HG02884 (cell line): ENCODE results near the gene KCNAB3.

ENCODE experiments used
- ATAC-seq: cut with Tn5 transposase; IDR thresholded peaks from one replicate; pipeline ENCODE4 v1.9.1; 2021; ENCODE audit warnings: mild to moderate bottlenecking, moderate library complexity; ENCODE audit not compliant: unreplicated experiment

Gene KCNAB3

DNA sequence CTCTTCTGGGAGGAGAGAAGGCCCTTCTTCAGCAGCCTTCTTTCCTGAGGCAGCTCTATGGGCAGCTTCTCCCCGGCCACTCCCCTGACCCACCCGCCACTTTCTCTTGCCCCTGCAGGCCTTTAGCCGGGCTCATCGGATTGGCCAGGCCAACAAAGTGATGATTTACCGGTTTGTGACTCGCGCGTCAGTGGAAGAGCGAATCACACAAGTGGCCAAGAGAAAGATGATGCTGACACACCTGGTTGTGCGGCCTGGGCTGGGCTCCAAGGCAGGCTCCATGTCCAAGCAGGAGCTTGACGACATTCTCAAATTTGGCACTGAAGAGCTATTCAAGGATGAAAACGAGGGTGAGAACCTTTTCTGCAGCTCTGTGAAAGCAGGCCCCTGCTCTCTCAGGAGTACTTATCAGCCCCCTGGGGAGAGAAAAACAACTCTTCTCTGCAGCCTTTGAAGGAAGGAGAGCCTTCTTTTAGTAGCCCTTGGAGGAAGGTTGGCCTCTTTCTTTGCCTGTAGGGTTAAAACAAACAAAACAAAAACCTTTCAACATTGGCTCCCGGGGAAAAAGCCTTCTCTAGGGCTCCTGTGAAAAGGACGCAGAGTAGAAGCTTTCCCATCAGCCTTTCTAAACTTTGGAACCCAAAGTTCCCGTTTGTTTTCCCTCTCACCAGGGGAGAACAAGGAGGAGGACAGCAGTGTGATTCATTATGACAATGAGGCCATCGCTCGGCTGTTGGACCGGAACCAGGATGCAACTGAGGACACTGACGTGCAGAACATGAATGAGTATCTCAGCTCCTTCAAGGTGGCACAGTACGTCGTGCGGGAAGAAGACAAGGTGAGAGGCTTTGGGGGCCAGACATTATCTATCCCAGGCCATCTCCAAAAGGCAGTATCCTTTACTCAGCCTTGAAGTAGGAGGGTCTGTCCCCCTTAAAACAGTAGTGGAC is 26.2 kb downstream of the KCNAB3 start:
- no peak for ATAC-seq

DNA sequence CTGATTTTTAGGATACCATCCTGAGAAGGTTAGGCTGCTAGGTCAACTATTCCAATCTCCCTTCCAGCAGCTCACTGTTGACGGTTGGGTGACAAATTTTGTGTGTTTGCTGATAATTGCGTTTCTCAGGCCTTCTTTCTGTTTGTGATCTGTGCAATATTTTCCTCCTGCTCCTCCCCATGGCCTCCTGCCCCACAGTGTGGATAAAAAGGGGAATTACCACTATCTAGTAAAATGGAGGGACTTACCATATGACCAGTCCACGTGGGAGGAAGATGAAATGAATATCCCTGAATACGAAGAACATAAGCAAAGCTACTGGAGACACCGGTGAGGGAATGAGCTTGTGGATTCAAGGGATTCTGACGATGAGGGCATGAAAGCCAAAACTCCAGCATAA is 31.9 kb downstream of the KCNAB3 start:
- no peak for ATAC-seq

DNA sequence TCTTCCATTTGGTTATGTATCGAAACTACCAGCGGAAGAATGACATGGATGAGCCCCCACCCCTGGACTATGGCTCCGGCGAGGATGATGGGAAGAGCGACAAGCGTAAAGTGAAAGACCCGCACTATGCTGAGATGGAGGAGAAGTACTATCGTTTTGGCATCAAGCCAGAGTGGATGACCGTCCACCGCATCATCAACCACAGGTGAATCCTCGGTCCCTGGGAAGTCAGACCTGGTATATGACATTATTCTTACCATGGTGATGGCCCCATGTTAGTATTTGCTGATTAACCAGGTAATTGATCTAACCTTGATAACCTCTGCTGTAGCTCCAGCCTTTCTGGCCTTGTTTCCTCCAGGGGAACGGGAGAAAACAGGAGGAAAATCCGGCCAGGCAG is 32.6 kb downstream of the KCNAB3 start:
- no peak for ATAC-seq

DNA sequence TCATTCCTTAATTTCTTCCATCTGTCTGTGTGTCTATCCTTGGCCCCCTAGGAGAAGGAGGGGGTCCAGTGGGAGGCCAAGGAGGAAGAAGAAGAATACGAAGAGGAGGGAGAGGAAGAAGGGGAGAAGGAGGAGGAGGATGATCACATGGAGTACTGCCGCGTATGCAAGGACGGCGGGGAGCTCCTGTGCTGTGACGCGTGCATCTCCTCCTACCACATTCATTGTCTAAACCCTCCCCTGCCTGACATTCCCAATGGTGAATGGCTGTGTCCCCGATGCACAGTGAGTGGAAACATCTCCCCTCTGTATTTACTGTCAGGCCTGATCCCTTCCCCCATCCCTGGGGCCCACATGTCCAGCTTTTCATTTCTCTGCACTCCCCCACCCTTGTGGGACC is 34.8 kb downstream of the KCNAB3 start:
- no peak for ATAC-seq

DNA sequence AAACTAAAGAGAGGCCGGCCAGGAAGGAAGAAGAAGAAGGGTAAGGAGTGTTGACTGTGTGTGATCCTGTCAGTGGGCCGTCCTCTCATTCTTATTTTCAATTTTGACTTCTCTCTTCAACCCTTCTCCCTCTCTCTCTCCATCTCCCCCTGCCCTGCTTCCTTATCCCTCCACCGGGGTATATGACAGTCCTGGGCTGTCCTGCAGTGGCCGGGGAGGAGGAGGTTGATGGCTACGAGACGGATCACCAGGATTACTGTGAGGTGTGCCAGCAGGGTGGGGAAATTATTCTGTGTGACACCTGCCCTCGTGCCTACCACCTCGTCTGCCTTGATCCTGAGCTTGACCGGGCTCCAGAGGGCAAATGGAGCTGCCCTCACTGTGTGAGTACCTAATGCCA is 35.4 kb downstream of the KCNAB3 start:
- no peak for ATAC-seq

DNA sequence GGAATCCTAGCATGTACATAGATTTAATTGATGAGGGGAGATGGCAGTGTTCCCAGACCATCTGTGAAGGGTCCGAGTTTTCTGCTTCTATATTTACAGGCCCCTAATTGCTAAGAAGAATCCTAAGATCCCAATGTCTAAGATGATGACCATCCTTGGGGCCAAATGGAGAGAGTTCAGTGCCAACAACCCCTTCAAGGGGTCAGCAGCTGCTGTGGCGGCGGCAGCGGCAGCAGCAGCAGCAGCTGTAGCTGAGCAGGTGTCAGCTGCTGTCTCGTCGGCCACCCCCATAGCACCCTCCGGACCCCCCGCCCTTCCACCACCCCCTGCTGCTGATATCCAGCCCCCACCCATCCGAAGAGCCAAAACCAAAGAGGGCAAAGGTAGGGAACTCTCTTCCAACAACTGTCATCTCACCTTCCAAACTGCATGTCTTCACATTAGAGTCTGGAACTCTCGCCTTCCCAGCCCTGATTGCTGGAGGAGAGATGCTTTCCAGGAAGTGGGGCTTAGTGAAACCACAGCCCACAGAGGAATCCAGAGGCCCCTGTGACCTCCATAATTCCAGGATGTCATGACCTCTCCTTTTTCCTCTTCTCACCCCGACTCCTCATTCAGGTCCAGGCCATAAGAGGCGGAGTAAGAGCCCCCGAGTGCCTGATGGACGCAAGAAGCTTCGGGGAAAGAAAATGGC is 36.3 kb downstream of the KCNAB3 start:
- no peak for ATAC-seq

DNA sequence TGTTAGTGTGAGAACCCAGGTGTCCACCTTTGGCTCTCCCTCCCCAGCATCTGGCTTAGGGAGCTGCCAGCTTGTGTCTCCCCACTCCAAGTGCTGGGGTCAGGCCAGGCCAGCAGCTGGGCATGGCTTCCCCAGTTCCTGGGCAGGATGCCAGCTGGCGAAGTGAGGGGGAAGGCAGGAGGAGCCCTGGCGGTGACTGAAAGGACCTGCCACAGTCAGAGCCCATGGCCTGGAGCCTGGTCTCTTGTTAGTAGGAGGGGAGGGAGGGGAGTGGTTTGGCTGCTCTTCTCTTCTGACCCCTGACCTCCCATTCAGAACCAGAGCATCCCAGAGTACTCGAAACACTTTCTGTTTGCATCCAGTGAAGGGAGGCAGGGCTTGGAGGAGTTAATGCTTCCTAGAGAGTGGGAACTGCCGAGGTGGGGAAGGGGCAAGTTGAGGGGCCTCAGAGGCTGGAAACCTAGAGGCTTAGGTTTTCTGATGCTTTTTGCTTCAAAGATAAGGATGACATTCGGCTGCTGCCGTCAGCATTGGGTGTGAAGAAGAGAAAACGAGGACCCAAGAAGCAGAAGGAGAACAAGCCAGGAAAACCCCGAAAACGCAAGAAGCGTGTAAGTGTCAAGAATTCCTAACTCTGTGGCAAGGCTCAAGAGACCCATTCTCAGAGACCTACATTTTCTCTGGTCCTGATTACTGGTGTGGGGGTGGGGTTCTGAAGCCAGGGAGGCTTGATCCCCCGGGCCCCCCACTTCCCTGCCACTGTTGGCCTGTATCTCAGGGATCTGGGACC is 40.3 kb downstream of the KCNAB3 start:
- no peak for ATAC-seq

DNA sequence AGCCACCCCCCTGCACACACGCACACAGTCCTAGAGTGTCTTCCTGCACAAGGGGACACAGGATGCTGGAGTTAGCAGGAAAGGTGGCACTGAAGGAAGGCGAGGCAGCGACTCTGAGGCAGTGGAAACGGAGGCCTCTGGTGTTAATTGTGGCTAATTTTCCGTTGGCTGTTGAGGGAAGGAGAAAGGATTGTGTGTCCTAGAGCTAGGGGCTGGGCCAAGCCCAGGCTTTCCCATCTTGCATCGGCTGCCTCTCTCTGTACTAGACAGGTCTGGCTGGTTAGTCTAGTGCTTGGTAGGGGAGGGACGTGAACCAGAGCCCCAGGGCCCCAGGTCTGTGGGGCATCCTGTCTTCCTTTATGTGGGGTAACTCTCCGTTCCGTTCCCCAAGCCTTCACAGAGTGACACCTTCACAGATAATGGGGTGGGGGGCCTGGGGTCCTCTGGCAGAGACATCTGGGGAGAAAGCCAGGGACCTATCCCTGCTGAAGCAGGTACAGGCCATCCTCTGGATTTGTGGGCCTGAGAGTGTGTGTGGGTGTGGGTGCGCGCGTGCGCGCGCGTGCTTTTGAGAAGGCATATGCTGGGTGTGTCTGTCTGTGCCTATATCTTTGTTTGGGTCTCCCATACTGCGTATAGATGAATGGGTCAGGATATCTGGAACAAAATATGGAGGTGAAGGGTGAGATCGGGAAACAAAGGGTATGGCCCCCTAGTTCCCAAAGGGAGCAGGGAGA is 41.3 kb downstream of the KCNAB3 start, which contains the start of gene CHD3:
Gene CHD3 (plus strand): TSS at position 606 of the 737 bp plus-strand sequence. CDS start 212 bp downstream, outside the sequence.
- ATAC-seq, result no peak

DNA sequence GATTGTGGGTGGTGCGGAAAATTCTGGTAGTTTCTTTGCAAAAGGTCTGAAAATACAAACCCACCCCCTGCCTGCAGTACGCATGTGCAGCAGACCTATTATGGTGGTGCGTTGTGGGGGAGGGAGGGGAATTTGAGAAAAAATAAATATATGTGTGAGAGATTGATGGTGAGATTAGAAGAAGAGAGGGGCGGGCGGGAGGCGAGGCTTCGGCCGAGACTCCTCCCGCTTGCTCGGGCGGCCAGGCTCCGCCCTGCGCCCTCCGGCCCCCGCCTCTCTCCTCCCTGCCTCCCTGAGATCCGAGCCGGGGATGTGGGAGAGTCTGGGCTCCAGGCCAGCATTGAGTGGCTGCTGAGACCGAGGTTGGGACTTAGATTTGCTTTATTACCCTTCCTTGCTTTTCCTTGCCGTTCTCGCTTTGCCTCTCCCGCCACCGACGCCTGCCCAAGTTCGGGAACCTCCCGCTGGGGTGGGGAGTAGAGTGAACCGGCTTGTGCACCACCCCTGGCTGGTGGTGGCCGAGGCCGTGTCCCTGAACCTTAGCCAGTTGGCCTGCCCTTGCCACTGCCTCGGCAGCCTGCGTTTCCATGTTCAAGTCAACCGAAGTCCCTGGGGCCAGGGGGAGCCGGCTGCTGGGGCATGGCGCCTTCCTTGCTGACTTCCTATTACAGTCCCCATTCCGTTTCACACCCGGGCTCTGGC is 42.0 kb downstream of the KCNAB3 start:
- ATAC-seq, result no peak

DNA sequence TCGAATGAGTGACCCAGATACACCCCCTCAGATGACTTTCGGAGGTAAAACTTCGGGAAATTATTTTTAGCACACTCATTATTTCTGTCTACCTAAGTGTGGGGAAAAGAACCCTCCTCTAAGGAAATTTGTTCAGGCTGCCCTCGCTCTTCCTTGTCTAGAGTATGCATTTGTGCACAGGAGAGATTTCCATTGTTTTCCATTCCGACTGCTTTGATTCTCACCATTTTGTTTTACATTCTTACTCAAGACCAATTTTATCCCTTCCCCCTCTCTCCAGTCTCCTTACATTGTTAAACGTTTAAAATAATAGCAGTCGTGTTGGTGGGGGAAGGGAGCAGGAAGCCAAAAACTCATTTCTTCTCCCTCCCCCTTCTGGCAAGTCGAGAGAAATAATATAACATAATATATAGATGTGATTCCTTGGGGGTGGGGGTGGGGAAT is 42.6 kb downstream of the KCNAB3 start:
- ATAC-seq, result no peak

DNA sequence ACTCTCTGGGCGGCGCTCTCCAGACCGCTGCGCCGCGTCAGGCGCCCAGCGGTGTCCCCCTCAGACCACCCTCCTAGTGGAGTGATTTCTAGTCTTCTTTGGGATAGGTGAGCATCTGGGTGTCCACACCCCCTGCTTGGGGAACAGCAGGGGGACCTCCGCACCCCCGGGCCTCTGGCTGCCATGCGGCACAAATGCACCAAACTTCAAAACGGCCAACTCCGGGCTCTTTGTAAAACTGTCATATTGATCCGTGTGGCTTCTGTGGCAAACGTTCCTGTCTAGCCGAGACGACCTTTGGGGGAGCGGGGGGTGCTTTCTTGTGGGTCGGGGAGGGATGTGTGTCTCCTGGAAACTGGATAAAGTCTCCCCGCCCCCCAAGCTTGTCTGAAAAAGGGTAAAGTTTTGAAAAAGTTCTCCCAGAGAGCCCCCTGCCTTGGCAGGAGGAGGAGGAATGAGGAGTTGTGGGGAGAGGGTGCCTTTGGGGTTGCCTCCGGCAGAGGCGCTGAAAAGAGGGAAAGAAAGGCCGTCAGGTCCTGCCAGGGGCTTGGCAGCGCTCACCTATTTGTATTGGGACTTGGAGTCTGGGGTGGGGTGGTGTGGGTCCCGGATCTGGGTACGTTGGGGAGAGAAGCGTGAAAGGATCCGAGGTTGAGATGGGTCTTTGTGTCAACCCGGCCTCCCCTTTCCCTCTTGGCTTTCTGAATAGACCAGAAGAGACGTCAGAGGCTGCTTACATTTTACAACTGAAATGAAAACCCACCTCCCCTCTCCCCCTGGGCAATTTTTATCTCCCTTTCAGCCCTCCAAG is 43.2 kb downstream of the KCNAB3 start:
- ATAC-seq, result no peak

DNA sequence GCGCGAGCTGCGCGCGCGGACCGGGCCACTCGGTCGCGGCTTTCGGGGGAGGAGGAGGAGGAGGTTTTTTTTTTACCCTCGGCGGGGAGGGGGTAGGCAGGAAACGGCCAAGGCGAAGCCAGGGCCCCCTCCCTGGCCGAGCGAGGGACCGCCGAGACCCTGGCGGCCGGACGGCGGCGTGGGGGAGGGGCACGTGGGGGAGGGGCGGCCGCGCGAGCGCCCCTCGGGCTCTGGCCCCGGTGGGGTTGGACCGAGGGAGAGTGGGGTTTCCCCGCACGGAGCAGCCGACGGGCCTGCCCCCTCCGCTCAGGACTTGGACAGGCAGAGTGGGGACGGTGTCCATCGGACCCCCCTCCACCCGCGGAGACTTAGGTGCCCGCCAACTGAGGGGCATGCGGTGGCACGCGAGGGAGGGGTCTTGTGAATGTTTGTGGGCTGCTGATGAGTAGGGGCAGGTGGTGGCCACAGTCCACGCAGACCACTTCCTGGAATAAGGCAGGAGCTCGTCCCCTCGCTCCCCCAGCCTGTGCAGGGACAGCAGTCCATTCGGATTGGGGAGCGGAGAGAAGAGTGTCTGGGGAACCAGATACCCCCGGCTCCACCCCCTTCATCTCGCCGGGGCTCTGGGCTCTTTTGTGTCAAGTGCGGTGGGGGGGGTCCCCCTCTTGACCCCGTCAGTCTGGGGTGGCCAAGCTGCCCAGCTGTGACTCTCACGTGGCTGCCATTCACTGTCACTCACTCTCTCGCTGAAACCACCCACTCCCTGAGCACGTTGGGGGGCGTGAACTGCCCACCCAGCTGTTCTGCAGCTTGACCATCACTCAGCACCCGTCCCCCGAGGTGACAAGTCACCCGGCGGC is 44.1 kb downstream of the KCNAB3 start:
- no peak for ATAC-seq

DNA sequence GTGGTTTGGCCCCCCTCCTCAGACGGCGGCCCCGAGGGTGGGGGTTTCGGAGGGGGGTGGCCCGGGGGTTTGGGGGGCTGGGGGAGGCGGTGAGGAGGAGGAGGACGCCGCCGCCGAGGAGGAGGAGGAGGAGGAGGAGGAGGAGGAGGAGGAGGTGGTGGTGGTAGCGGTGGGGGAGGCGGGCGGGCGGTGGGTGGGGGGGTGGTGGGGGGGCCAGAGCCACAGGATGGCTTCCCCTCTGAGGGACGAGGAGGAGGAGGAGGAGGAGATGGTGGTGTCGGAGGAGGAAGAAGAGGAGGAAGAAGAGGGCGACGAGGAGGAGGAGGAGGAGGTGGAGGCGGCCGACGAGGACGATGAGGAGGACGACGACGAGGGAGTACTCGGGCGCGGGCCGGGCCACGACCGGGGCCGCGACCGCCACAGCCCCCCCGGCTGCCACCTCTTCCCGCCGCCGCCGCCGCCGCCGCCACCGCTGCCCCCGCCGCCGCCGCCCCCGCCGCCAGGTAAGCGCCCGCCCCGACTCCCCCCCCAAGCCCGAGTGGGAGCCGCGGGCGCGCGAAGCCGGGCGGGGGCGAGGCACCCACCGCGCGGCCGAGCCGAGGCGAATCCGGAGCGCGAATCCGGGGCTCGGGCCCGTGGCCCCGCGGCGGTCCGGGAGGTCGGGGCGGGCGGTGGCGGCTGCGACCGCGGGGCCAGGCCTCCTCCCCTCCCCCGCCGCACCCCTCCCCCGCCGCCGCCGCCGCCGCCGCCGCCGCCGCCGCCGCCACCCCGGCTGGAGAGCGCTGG is 44.9 kb downstream of the KCNAB3 start:
- no peak for ATAC-seq

DNA sequence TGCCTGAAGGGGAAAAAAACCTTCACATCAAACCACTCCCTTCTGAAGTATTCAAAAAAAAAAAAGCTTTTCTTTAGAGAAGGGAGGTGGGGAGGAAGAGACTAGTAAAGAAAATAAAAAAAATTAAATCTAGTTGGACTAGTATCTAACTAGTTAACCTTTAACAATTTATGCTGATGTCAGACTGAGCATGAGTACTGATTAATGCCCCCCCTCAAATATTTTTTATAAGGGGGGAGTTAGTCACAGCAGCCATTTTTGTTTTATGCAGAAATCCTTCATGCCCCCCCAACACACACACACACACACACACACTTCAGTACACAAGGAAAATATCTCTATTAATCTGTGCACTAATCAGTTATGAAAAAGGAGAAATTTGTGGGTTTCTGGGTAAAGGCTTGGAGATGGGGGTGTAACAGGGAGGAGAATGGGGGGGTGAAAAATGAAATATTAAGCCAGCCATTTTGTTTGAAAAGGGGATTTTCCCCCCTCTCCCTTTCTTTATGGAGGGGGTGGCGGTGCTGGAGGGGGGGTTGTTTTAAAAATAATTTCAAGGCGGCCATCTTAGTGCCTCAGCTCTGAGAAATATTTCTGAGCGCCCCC is 45.8 kb downstream of the KCNAB3 start:
- no peak for ATAC-seq

DNA sequence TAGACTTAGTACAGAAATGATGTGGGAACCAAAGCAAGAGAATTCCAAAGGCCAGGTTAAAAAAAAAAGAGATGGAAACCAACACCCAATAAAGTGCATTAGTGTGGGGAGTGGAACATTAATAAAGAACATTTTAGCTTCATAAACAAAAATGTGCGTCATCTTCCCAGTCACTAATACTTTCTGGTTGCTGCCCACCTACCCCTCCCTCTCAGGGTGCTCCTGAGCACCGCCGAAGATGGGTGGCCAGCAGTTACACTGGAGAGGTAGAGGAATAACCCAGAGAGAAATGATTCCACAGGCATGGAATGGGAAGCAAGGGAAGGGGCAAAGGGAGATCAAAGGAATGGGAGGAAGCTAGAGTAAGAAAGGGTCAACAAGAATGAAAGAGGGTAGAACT is 47.0 kb downstream of the KCNAB3 start:
- no peak for ATAC-seq

DNA sequence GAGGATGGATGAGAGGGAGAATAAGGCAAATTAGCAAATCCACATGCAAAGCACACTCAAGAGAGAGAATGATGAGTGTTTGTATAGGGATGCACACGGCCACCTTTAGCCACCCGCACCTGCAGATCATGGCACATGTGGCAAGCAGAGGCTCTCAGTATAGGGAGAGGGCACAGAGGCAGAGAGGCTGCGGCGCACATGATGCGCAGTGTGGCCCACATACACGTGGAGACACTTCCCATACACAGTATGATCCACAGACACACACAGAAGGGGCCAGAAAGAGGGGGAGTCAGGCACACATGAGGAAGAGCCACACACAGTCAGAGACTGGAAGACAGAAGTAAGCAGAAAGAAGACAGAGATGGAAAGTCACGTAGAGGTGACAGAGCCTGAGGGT is 47.6 kb downstream of the KCNAB3 start:
- ATAC-seq, result no peak
